ENCODE data around the gene DGKQ.
"Not testable (repeated sequence)": the region's sequence is repeated elsewhere in the genome, so short reads cannot be mapped to it uniquely, and the experiment has no call there.

Gene DGKQ

GRCh38 chr4:945274-946102 is 27.9 kb downstream of the DGKQ start:
- intact Hi-C loops (cut with DNase I): no loop called here
- DNase-seq: peak in 6 of 42 donors; percentile 1 to 42 (median 28)

- intact Hi-C loops (cut with DNase I): not testable (repeated sequence)
- DNase-seq: peak in 1 of 42 donors; percentile 1
These were observed 33.9 kb downstream of the DGKQ start for GRCh38 chr4:939508-939907.

- intact Hi-C loops (cut with DNase I): loop anchor here (5.0 kb wide), 1 partner anchor 40 kb away; the partner anchor contains the start of gene DGKQ
These were observed 40.7 kb downstream of the DGKQ start for GRCh38 chr4:932713-933070.

GRCh38 chr4:931960-932712 is 41.2 kb downstream of the DGKQ start, which contains the start of the genes GAK and TMEM175:
GAK (minus strand) TSS chr4:932316; CDS start chr4:932187, 129 bp downstream.
TMEM175 (plus strand) TSS chr4:932460; CDS start chr4:947740, 15,280 bp downstream.
- intact Hi-C loops (cut with DNase I): loop anchor here (5.0 kb wide), 1 partner anchor 40 kb away; the partner anchor contains the start of gene DGKQ
- peak; percentile 78 to 97 (median 93) for DNase-seq

More at GRCh38 chr4:932713-933070, 40.7 kb downstream of the DGKQ start:
- DNase-seq: no peak

- DNase-seq: peak in 7 of 42 donors; percentile 7 to 44 (median 22)
- intact Hi-C loops (cut with DNase I): loop anchor here (5.0 kb wide), 1 partner anchor 41 kb away; the partner anchor contains the start of gene DGKQ
These were observed 42.0 kb downstream of the DGKQ start for GRCh38 chr4:931194-931959.

- DNase-seq: peak in 2 of 42 donors; percentile 4 to 8
- intact Hi-C loops (cut with DNase I): loop anchor here (5.0 kb wide), 1 partner anchor 41 kb away; the partner anchor contains the start of gene DGKQ
These were observed 42.6 kb downstream of the DGKQ start for GRCh38 chr4:930827-931193.

- peak in 5 of 42 donors; percentile 1 to 27 (median 13) for DNase-seq
- intact Hi-C loops (cut with DNase I): loop anchor here (5.0 kb wide), 1 partner anchor 42 kb away; the partner anchor contains the start of gene DGKQ
These were observed 43.3 kb downstream of the DGKQ start for GRCh38 chr4:930028-930551.

GRCh38 chr4:929096-929765 is 44.1 kb downstream of the DGKQ start:
- peak in 4 of 42 donors; percentile 1 to 21 (median 4) for DNase-seq
- intact Hi-C loops (cut with DNase I): no loop called here

- intact Hi-C loops (cut with DNase I): not testable (repeated sequence)
- DNase-seq: peak in 4 of 42 donors; percentile 0 to 10 (median 5)
These were observed 45.8 kb downstream of the DGKQ start for GRCh38 chr4:927566-927965.

- intact Hi-C loops (cut with DNase I): no loop called here
- peak in 3 of 42 donors; percentile 14 to 26 (median 21) for DNase-seq
These were observed 46.8 kb downstream of the DGKQ start for GRCh38 chr4:926538-926937.

- DNase-seq: peak in 5 of 42 donors; percentile 0 to 30 (median 7)
- intact Hi-C loops (cut with DNase I): no loop called here
These were observed 47.4 kb downstream of the DGKQ start for GRCh38 chr4:925771-926500.

GRCh38 chr4:925171-925570 is 48.2 kb downstream of the DGKQ start:
- peak in 4 of 42 donors; percentile 4 to 31 (median 9) for DNase-seq
- intact Hi-C loops (cut with DNase I): no loop called here

GRCh38 chr4:924107-925096 is 49.0 kb downstream of the DGKQ start:
- peak in 5 of 42 donors; percentile 4 to 31 (median 12) for DNase-seq

GRCh38 chr4:921830-922331 is 51.5 kb downstream of the DGKQ start:
- peak in 5 of 42 donors; percentile 1 to 27 (median 11) for DNase-seq
- intact Hi-C loops (cut with DNase I): no loop called here

More at GRCh38 chr4:924107-925096, 49.0 kb downstream of the DGKQ start:
- intact Hi-C loops (cut with DNase I): no loop called here

GRCh38 chr4:919004-919680 is 54.2 kb downstream of the DGKQ start:
- intact Hi-C loops (cut with DNase I): not testable (repeated sequence)
- peak in 5 of 42 donors; percentile 2 to 31 (median 4) for DNase-seq
